Right lobe of liver (tissue), 6 donors: ENCODE data around the gene TRAPPC6A. TPM values are rescaled to one million over a fixed set of nuclear protein-coding genes. Genes with fewer than 3 reads are reported as not detected.
"Not testable (repeated sequence)": the region's sequence is repeated elsewhere in the genome, so short reads cannot be mapped to it uniquely, and the experiment has no call there.

Experiments used
- ATAC-seq, 4 donors: fragments of 200-7000 bp; cut with Tn5 transposase; one replicate each; pipeline ENCODE4 v1.9.1; 2020; ENCODE audit warnings: mild to moderate bottlenecking in 4 of 4, moderate library complexity in 4 of 4
- DNase-seq, 3 donors: peaks; one replicate each; pipeline ENCODE4 v3.0.0-alpha.2; 2020
- H3K27ac ChIP-seq, 3 donors: fragments of 200-600 bp; one replicate each; pipeline ENCODE4 v1.8.0; 2022
- H3K27me3 ChIP-seq, 2 donors: fragments of 200-600 bp; one replicate each; pipeline ENCODE4 v1.8.0; 2022
- H3K36me3 ChIP-seq, 4 donors: fragments of 200-600 bp; sonication (generic) in 1 of 4; one replicate each; pipeline versions ENCODE4 v1.5.1 to v1.8.0; 2017 to 2022; ENCODE audit warnings: control low read depth in 1 of 4
- H3K4me1 ChIP-seq, 4 donors: fragments of 200-600 bp; sonication (generic) in 1 of 4; one replicate each; pipeline versions ENCODE4 v1.5.1 to v1.8.0; 2017 to 2022; ENCODE audit warnings: control low read depth in 1 of 4
- H3K4me3 ChIP-seq, 3 donors: fragments of 200-600 bp; one replicate each; pipeline ENCODE4 v1.8.0; 2022
- H3K9me3 ChIP-seq, 4 donors: fragments of 200-600 bp; sonication (generic) in 1 of 4; one replicate each; pipeline versions ENCODE4 v1.5.1 to v1.8.0; 2017 to 2022; ENCODE audit warnings: control low read depth in 1 of 4
- CTCF ChIP-seq, 4 donors: fragments of 200-600 bp in 3 of 4; fragments of 450-650 bp in 1 of 4; IDR thresholded peaks; one replicate each; pipeline versions ENCODE4 v1.5.1 to v1.8.0; 2016 to 2022; ENCODE audit warnings: antibody characterized with exemption in 4 of 4, mild to moderate bottlenecking in 2 of 4
- POLR2A ChIP-seq: fragments of 450-650 bp; IDR thresholded peaks from one replicate; pipeline ENCODE4 v1.6.1; 2017; ENCODE audit warnings: antibody characterized with exemption, mild to moderate bottlenecking
- WGBS: methylation state at CpG from one replicate; pipeline ENCODE4 v1.1.6; 2018; ENCODE audit warnings: low coverage, low lambda C conversion rate; ENCODE audit not compliant: insufficient coverage; ENCODE audit errors: missing lambda C conversion rate; 5-methylcytosine and 5-hydroxymethylcytosine counted together
- intact Hi-C, 2 donors: fragments of 100-400 bp; cut with DNase I; formaldehyde crosslinking; loops; one replicate each; pipeline versions ENCODE4 v1.11.2 to v1.14.1; 2022
- total RNA-seq, 6 experiments: library from RNA; depleted of rRNA in 2 of 6; stranded (reverse); fragments of >200 nt in 2 of 6; fragmentation: NEBNext Ultra II Directional in 3 of 6; extraction: Animal tissue kit (Norgen Biotek cat#: 25700) in 3 of 6; gene quantifications; one replicate each; pipeline versions ENCODE4 v1.1.0 to v1.2.4, GENCODE V29; 2016 to 2023
- donor health status: DM: no; HTN: yes; CAD: no.
- donor health status: DM: no; HTN: no; CAD: no.
- donor health status: DM: no; HTN: no; CAD: no.
- donor health status: DM: no; HTN: yes; CAD: no.
- donor health status: DM: no; HTN: yes; CAD: no.

TRAPPC6A gene
- total RNA-seq, 6 experiments from 2014 or later = 13.1 to 33.3 (median 23.7) TPM

- 92% methylated on average over 4 of the region's 6 CpGs for WGBS
- Histone ChIP-seq H3K27ac (no peak overlapping the region), H3K4me3 (no peak overlapping the region), H3K36me3 (no peaks in the 10 kb centered on the region), H3K4me1 (no peaks in the 10 kb centered on the region), H3K27me3 (no peaks in the 10 kb centered on the region), H3K9me3 (no peaks in the 10 kb centered on the region)
- ATAC-seq (no peak), DNase-seq (no peak)
- intact Hi-C loops = no loop called here
- TF ChIP-seq CTCF (IDR thresholded peaks at IDR 0.05) = no peak
- TF ChIP-seq POLR2A = no peak
Observed at GRCh38 chr19:45124021-45124420, 54.0 kb downstream of the TRAPPC6A start.

- H3K4me3 ChIP-seq = no peak overlapping the region
- TF ChIP-seq POLR2A (no peak), CTCF (IDR thresholded peaks at IDR 0.05) (no peak)
- no peaks in the 10 kb centered on the region for H3K36me3 ChIP-seq
- no peaks in the 10 kb centered on the region for H3K9me3 ChIP-seq
- H3K27me3 ChIP-seq = no peaks in the 10 kb centered on the region
- no peak overlapping the region for H3K27ac ChIP-seq
- no peak for ATAC-seq
- intact Hi-C loops = no loop called here
- 76% methylated on average over 7 of the region's 9 CpGs for WGBS
- DNase-seq = no peak
- no peaks in the 10 kb centered on the region for H3K4me1 ChIP-seq
Observed at GRCh38 chr19:45123440-45123850, 54.6 kb downstream of the TRAPPC6A start.

GRCh38 chr19:45122832-45123231 lies 55.2 kb downstream of the TRAPPC6A start:
- ATAC-seq (no peak), DNase-seq (no peak)
- Histone ChIP-seq H3K27ac (no peak overlapping the region), H3K36me3 (no peaks in the 10 kb centered on the region), H3K9me3 (no peaks in the 10 kb centered on the region), H3K4me1 (no peaks in the 10 kb centered on the region), H3K27me3 (no peaks in the 10 kb centered on the region), H3K4me3 (no peak overlapping the region)
- 47% methylated on average over 4 of the region's 6 CpGs for WGBS
- intact Hi-C loops = no loop called here
- TF ChIP-seq POLR2A = no peak

DNA sequence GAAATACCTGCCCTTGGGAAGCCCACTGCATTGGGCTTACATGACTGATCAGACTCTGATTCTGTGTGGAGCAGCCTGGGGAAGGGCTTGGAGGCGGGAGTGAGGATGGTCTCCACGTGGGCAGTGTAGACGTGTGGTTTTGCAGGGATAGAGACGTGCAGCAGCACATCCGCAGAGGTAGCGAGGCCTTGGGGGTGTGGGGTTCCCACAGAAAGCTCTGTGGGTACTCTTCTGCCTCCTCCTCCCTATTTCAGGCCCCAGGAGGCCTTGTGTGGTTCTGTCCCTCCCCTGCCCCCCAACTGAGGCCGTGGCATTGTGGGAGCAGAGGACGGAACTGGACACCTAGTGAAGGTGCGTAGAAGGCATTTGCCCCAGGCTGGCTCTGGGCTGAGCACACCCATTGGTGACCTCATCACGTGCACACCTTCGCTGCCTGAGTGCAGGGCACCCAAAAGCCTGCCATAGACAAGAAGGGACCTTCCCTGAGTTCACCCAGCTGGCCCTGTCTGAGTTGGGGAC lies 56.2 kb downstream of the TRAPPC6A start:
- Histone ChIP-seq H3K4me3 (no peak overlapping the region), H3K9me3 (no peaks in the 10 kb centered on the region), H3K36me3 (no peaks in the 10 kb centered on the region), H3K4me1 (no peaks in the 10 kb centered on the region), H3K27ac (no peak overlapping the region), H3K27me3 (no peaks in the 10 kb centered on the region)
- intact Hi-C loops = no loop called here
- DNase-seq (no peak), ATAC-seq (no peak)
- WGBS = 74% methylated on average over 8 of the region's 11 CpGs
- no peak for TF ChIP-seq POLR2A
- TF ChIP-seq CTCF (IDR thresholded peaks at IDR 0.05) = no peak

DNA sequence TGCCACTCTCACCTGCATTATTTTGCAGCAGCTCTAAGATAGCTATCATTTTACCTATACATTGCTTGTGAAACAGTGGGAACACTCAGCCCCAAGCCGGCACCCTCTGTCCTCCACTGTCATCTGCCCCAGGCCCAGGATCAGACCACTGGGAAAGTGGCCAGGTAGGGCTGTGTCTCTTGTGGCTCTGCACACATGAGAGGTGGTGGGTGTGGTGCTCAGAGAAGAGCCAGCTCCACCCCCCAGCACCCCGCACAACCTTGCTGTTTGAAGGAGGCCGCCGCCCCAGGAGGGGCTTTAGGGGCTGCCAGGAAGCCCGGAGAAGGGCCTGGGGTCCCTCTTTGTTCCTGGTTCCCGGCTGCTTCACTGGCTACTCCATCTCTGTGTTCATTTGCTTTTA lies 58.5 kb downstream of the TRAPPC6A start:
- WGBS = 81% methylated on average over 5 of the region's 6 CpGs
- no peaks in the 10 kb centered on the region for H3K36me3 ChIP-seq
- no peaks in the 10 kb centered on the region for H3K4me1 ChIP-seq
- no peaks in the 10 kb centered on the region for H3K27me3 ChIP-seq
- no peak overlapping the region for H3K27ac ChIP-seq
- H3K4me3 ChIP-seq = no peak overlapping the region
- H3K9me3 ChIP-seq = no peaks in the 10 kb centered on the region
- intact Hi-C loops = no loop called here
- ATAC-seq (no peak), DNase-seq (no peak)
- no peak for TF ChIP-seq CTCF (IDR thresholded peaks at IDR 0.05)
- no peak for TF ChIP-seq POLR2A

DNA sequence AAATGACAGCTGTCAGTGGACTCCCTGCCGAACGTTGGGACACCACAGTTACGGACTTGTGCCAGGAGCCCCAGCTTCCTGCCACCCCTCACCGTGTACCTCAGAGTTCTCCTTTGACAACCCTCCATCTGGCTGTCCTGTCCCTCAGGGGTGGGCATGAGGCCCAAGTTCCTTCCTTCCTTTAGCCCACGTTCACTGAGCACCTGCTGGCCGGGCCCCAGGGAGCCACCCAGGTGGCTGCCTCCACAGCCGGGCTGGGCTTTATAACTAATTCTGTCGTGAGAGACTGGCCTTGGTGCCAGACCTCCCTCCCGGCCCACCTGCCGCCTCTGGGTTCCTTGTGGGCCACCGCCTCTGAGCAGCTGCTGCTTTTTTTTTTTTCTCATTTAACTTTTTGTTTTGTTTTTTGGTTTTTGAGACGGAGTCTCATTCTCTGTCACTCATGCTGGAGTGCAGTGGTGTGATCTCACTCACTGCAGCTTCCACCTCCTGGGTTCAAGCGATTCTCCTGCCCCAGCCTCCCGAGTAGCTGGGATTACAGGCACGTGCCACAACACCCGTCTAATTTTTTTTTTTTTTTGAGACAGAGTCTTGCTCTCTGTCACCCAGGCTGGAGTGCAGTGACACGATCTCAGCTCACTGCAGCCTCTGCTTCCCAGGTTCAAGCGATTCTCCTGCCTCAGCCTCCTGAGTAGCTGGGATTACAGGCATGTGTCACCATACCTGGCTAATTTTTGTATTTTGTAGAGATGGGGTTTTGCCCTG lies 59.3 kb downstream of the TRAPPC6A start:
- H3K27me3 ChIP-seq, H3K4me3 ChIP-seq, H3K36me3 ChIP-seq, H3K27ac ChIP-seq, H3K4me1 ChIP-seq, ATAC-seq, intact Hi-C loops, H3K9me3 ChIP-seq, DNase-seq: not testable (repeated sequence)
- WGBS = 52% methylated on average over 13 of the region's 18 CpGs
